Ishikawa (cell line): ENCODE results near the gene NUTM1.

Source experiments
- CEBPB ChIP-seq: IDR thresholded peaks from 2 replicates; pipeline ENCODE4 v1.6.1; 2012
- CREB1 ChIP-seq: IDR thresholded peaks from 2 replicates; pipeline ENCODE4 v1.6.1; 2012; ENCODE audit warnings: low read depth
- EGR1 ChIP-seq: IDR thresholded peaks from 2 replicates; pipeline ENCODE4 v1.6.1; 2012
- EP300 ChIP-seq: IDR thresholded peaks from 2 replicates; pipeline ENCODE4 v1.6.1; 2012; ENCODE audit warnings: borderline replicate concordance
- FOXM1 ChIP-seq: IDR thresholded peaks from 2 replicates; pipeline ENCODE4 v1.6.1; 2012; ENCODE audit warnings: low read depth, borderline replicate concordance
- MAX ChIP-seq: IDR thresholded peaks from 2 replicates; pipeline ENCODE4 v1.6.1; 2012
- RAD21 ChIP-seq: IDR thresholded peaks from 2 replicates; pipeline ENCODE4 v1.6.1; 2012; ENCODE audit warnings: low read depth
- TAF1 ChIP-seq: IDR thresholded peaks from 2 replicates; pipeline ENCODE4 v1.6.1; 2012; ENCODE audit warnings: low read depth, mild to moderate bottlenecking
- TCF12 ChIP-seq: IDR thresholded peaks from 2 replicates; pipeline ENCODE4 v1.6.1; 2012; ENCODE audit warnings: low read depth
- YY1 ChIP-seq: IDR thresholded peaks from 2 replicates; pipeline ENCODE4 v1.6.1; 2012; ENCODE audit warnings: low read depth
- ZBTB7A ChIP-seq: IDR thresholded peaks from 2 replicates; pipeline ENCODE4 v1.6.1; 2012; ENCODE audit warnings: low read depth
- TF ChIP-seq, protein P1 (sequence below): IDR thresholded peaks from 2 replicates; pipeline ENCODE4 v1.6.1; 2012
- TF ChIP-seq, protein P2 (sequence below): IDR thresholded peaks from 2 replicates; pipeline ENCODE4 v1.6.1; 2012; ENCODE audit warnings: low read depth, mild to moderate bottlenecking

GRCh38 chr15:34366271-34367065 is 23.4 kb downstream of the NUTM1 start:
- TF ChIP-seq EP300 (no peak), TAF1 (no peak), CEBPB (no peak), MAX (no peak; the same call in 1 of the 2 replicates), FOXM1 (no peak), RAD21 (no peak), CREB1 (no peak), YY1 (no peak), EGR1 (no peak), ZBTB7A (no peak), TCF12 (no peak)
- TF ChIP-seq, protein P1, sequence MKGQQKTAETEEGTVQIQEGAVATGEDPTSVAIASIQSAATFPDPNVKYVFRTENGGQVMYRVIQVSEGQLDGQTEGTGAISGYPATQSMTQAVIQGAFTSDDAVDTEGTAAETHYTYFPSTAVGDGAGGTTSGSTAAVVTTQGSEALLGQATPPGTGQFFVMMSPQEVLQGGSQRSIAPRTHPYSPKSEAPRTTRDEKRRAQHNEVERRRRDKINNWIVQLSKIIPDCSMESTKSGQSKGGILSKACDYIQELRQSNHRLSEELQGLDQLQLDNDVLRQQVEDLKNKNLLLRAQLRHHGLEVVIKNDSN: no peak
- TF ChIP-seq, protein P2, sequence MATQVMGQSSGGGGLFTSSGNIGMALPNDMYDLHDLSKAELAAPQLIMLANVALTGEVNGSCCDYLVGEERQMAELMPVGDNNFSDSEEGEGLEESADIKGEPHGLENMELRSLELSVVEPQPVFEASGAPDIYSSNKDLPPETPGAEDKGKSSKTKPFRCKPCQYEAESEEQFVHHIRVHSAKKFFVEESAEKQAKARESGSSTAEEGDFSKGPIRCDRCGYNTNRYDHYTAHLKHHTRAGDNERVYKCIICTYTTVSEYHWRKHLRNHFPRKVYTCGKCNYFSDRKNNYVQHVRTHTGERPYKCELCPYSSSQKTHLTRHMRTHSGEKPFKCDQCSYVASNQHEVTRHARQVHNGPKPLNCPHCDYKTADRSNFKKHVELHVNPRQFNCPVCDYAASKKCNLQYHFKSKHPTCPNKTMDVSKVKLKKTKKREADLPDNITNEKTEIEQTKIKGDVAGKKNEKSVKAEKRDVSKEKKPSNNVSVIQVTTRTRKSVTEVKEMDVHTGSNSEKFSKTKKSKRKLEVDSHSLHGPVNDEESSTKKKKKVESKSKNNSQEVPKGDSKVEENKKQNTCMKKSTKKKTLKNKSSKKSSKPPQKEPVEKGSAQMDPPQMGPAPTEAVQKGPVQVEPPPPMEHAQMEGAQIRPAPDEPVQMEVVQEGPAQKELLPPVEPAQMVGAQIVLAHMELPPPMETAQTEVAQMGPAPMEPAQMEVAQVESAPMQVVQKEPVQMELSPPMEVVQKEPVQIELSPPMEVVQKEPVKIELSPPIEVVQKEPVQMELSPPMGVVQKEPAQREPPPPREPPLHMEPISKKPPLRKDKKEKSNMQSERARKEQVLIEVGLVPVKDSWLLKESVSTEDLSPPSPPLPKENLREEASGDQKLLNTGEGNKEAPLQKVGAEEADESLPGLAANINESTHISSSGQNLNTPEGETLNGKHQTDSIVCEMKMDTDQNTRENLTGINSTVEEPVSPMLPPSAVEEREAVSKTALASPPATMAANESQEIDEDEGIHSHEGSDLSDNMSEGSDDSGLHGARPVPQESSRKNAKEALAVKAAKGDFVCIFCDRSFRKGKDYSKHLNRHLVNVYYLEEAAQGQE: no peak
